WERI-Rb-1 (cell line): ENCODE measurements around the gene SFXN3.
A peak's percentile ranks its signal among the peaks of the same experiment; 100 is the strongest.

Experiments
- DNase-seq: peaks from one replicate; pipeline ENCODE4 v3.0.0-alpha.2; 2020
- H3K27ac ChIP-seq: fragments of 250-450 bp; sonication (Bioruptor Pico); 2 replicates; pipeline ENCODE4 v1.5.1; 2020; ENCODE audit warnings: mild to moderate bottlenecking, moderate library complexity
- H3K27me3 ChIP-seq: fragments of 250-450 bp; sonication (Bioruptor Pico); 2 replicates; pipeline ENCODE4 v1.5.1; 2021; ENCODE audit warnings: mild to moderate bottlenecking, low read depth, moderate library complexity; ENCODE audit not compliant: insufficient read depth, severe bottlenecking
- H3K36me3 ChIP-seq: fragments of 250-450 bp; sonication (Bioruptor Pico); 2 replicates; pipeline ENCODE4 v1.5.1; 2020; ENCODE audit warnings: mild to moderate bottlenecking, moderate library complexity
- H3K4me3 ChIP-seq: 2 replicates; pipeline ENCODE4 v1.5.1; 2011; ENCODE audit warnings: low read depth, mild to moderate bottlenecking, control low read depth, low read length
- H3K9me3 ChIP-seq: fragments of 250-450 bp; sonication (Bioruptor Pico); 2 replicates; pipeline ENCODE4 v1.5.1; 2021; ENCODE audit warnings: mild to moderate bottlenecking, moderate library complexity; ENCODE audit not compliant: severe bottlenecking
- CTCF ChIP-seq: IDR thresholded peaks from 2 replicates; pipeline ENCODE4 v1.5.1; 2011; ENCODE audit warnings: low read depth, mild to moderate bottlenecking, control low read depth, inconsistent platforms, low read length

The SFXN3 gene

GRCh38 chr10:101067356-101068083 is 36.5 kb downstream of the SFXN3 start:
- H3K36me3 ChIP-seq, result no peaks in the 10 kb centered on the region
- H3K9me3 ChIP-seq, result no peaks in the 10 kb centered on the region
- DNase-seq, result peak; percentile 87
- H3K27me3 ChIP-seq, result no peaks in the 10 kb centered on the region
- H3K27ac ChIP-seq, result peak overlapping the region; percentile 13; the same call in 1 of the 2 replicates
- TF ChIP-seq CTCF, result peak; percentile 82
- H3K4me3 ChIP-seq, result peak overlapping the region; percentile 68

DNA sequence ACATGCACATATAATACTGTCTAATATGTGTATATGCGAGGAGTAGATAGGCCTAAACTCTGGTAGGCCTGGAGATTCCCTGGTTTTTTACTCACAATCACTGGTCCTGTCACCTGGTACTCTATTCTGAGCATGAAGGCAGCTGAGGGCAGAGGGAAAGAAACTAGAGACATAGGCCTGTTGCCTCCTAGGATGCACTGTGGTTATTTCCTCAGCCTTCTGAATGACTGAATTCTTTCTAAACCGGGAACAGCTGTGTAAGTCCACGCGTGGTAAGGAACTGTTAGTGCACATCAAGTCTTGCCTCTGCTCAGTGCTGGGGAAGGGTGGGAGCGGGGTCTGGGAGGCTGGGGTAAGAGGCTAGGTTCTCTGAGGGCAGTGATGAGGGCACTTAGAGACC is 38.4 kb downstream of the SFXN3 start:
- Histone ChIP-seq H3K36me3 (no peaks in the 10 kb centered on the region), H3K4me3 (no peak overlapping the region), H3K27ac (no peak overlapping the region), H3K9me3 (no peaks in the 10 kb centered on the region), H3K27me3 (no peaks in the 10 kb centered on the region)
- no peak for DNase-seq
- no peak for TF ChIP-seq CTCF

DNA sequence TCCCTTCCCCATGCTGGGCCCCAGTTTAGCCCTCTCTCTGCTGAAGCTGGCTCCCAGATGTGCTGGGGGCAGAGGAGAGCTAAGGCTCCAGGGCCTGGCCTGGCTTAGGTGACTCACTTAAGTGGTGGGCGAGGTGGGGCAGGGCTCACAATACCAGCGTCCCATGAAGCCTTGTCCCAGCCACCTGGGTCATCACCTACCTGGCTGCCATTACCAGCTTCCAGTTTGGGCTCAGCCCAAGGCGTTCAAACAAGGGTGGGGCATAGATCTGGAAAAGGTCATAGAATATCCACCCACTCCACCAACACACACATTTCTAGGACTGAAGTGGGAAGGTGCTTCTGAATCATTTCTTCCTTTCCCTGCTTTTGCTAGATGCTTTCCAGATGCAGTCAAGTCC is 39.1 kb downstream of the SFXN3 start:
- no peak overlapping the region for H3K27ac ChIP-seq
- no peak overlapping the region for H3K4me3 ChIP-seq
- H3K9me3 ChIP-seq, result no peaks in the 10 kb centered on the region
- no peaks in the 10 kb centered on the region for H3K27me3 ChIP-seq
- TF ChIP-seq CTCF, result no peak
- DNase-seq, result no peak
- H3K36me3 ChIP-seq, result no peaks in the 10 kb centered on the region

- Histone ChIP-seq H3K27ac (no peak overlapping the region), H3K36me3 (no peaks in the 10 kb centered on the region), H3K27me3 (no peaks in the 10 kb centered on the region), H3K4me3 (no peak overlapping the region), H3K9me3 (no peaks in the 10 kb centered on the region)
- no peak for DNase-seq
- TF ChIP-seq CTCF, result no peak
Observed at GRCh38 chr10:101071267-101071884, 40.3 kb downstream of the SFXN3 start.

- H3K27me3 ChIP-seq, result no peaks in the 10 kb centered on the region
- no peaks in the 10 kb centered on the region for H3K9me3 ChIP-seq
- no peak overlapping the region for H3K4me3 ChIP-seq
- no peak for DNase-seq
- H3K36me3 ChIP-seq, result no peaks in the 10 kb centered on the region
- H3K27ac ChIP-seq, result no peak overlapping the region
- TF ChIP-seq CTCF, result no peak
Observed at GRCh38 chr10:101071885-101072433, 40.9 kb downstream of the SFXN3 start.
